HG03280 (cell line): ENCODE measurements around the gene C6orf47.
A peak's percentile ranks its signal among the peaks of the same experiment; 100 is the strongest.

ENCODE experiments used
- ATAC-seq: cut with Tn5 transposase; IDR thresholded peaks from one replicate; pipeline ENCODE4 v1.9.1; 2021; ENCODE audit warnings: mild to moderate bottlenecking, moderate library complexity; ENCODE audit not compliant: unreplicated experiment

Gene C6orf47

DNA sequence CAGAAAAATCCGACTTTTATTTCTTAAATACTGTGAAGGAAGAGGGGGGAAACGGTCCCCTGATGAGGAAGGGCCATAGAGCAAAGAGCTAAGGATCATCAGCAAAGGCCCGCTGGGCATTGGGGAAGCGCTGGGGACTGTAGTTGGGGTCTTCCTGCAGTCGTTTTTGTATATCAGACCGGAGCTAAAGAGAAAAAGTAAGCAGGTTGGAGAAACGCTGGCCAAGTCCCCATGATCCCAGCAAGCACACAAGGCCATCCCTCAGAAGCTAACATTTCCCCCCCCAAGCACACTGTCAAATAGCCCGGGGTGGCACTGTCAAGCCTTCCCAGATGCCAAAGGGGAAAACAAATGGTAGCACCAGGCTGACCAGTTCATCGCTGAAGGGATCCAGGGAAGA lies 21.5 kb downstream of the C6orf47 start:
- ATAC-seq = no peak

DNA sequence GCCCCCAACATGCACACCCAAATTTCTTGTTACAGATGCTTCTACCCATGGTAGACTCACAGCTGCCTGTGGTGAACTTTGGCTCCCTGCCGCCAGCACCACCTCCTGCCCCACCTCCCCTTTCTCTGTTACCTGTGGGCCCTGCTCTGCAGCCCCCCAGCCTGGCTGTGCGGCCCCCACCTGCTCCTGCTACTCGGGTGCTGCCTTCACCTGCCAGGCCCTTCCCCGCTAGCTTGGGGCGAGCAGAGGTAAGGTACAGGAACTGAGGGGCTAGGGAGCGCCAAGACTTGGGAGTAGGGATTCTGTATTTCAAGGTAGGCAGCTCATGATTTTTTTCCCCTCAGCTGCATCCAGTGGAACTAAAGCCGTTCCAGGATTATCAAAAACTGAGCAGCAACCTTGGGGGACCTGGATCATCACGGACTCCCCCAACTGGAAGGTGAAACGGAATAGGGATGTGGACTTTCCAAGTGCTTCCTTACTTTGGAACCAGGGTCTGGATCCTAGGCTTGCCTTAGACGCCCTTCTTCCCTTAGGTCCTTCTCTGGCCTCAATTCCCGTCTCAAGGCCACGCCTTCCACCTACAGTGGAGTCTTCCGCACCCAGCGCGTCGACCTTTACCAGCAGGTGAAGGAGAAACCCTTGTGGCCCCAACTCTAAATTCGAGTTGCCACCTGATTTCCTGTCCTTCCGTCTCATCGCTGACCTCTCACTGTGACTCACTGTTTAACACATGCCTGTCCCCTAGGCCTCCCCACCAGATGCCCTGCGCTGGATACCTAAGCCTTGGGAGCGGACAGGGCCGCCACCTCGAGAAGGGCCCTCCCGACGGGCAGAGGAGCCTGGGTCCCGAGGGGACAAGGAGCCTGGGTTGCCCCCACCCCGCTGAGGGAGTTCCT lies 23.6 kb downstream of the C6orf47 start:
- no peak for ATAC-seq

DNA sequence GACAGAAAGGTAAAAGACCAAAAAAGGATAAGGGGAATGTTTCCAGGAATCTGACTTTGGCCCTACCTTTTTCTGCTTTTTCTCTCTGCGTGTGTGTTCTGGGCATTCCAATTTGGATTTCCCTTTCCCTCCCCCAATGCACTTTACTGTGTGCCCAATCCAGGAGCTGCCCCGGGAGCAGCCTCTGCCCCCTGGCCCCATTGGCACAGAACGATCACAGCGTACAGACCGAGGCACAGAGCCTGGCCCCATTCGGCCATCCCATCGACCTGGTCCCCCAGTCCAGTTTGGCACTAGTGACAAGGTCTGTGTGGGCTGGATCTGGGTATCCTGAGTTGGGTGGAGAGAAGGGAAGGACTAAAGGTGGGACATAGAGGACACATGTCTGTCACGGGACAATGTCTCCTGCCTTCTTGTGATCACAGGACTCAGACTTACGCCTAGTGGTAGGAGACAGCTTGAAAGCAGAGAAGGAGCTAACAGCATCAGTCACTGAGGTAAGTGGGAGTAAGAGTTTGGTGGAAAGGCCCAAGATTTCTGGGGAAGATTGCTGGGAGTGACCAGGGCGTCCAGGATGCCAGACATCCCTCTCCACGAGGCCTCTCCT lies 25.5 kb downstream of the C6orf47 start:
- ATAC-seq = no peak

DNA sequence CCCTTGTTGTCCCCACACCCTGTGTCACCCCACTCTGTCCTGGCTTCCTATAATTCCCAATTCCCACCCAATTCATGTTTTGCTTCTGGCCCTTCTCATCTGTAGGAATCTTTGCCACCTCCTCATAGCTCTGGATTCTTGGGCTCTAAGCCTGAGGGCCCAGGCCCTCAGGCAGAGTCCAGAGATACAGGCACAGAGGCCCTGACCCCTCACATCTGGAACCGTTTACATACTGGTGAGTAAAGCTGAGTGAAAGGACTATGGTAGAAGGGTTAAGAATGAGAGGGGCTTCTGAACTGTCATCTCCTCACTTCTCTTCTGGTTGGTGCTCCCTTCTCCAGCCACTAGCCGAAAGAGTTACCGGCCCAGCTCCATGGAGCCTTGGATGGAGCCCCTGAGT lies 26.4 kb downstream of the C6orf47 start:
- no peak for ATAC-seq

DNA sequence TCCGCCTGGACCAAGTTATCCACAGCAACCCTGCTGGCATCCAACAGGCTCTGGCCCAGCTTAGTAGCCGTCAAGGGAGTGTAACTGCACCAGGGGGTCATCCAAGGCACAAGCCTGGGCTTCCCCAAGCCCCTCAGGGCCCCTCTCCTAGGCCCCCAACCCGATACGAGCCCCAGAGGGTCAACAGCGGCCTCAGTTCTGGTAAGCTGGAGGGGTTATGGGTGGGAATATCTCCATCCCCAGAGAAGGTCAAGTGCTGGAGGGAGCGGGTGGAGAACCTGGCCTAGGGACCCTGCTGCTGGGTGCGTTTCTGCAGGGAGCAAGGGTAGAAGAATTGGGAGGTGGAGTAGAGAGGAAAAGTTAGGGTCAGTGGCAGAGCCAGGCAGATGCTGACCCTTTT lies 27.1 kb downstream of the C6orf47 start:
- no peak for ATAC-seq

DNA sequence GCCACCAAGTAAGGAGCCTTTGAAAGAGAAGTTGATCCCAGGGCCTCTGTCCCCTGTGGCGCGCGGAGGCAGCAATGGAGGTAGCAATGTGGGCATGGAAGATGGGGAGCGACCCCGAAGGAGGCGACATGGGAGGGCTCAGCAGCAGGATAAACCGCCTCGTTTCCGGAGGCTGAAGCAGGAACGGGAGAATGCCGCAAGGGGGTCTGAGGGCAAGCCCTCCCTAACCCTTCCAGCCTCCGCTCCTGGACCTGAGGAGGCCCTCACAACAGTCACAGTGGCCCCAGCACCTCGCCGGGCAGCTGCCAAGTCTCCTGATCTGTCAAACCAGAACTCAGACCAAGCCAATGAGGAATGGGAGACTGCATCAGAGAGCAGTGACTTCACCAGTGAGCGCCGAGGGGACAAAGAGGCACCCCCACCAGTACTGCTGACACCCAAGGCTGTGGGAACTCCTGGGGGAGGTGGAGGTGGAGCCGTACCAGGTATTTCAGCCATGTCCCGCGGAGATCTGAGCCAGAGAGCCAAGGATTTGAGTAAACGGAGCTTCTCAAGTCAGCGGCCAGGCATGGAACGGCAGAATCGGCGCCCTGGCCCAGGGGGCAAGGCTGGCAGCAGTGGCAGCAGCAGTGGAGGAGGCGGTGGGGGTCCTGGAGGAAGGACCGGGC lies 28.2 kb downstream of the C6orf47 start:
- ATAC-seq = no peak

DNA sequence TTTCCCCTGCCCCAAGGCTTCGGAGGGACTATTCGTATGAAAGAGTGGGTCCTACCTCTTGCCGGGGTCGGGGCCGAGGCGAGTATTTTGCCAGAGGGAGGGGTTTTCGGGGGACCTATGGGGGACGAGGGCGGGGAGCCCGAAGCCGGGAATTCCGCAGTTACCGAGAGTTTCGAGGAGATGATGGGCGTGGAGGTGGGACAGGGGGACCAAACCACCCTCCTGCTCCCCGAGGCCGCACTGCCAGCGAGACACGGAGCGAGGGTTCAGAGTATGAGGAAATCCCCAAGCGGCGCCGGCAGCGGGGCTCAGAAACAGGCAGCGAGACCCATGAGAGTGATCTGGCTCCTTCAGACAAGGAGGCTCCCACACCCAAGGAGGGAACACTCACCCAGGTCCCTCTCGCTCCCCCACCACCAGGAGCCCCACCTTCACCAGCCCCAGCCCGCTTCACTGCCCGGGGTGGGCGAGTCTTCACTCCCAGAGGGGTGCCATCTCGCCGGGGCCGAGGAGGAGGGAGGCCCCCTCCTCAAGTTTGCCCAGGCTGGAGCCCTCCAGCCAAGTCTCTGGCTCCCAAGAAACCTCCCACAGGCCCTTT lies 28.8 kb downstream of the C6orf47 start:
- ATAC-seq = no peak

DNA sequence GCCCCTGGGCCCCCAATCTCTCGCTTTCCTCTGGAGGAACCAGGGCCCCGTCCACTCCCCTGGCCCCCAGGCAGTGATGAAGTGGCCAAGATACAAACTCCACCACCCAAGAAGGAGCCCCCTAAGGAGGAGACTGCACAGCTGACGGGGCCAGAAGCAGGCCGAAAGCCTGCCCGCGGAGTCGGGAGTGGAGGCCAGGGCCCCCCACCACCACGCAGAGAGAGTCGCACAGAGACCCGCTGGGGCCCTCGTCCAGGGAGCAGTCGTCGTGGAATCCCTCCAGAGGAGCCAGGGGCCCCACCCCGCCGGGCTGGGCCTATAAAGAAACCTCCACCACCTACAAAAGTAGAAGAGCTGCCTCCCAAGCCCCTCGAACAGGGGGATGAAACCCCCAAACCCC lies 29.4 kb downstream of the C6orf47 start:
- ATAC-seq = no peak

DNA sequence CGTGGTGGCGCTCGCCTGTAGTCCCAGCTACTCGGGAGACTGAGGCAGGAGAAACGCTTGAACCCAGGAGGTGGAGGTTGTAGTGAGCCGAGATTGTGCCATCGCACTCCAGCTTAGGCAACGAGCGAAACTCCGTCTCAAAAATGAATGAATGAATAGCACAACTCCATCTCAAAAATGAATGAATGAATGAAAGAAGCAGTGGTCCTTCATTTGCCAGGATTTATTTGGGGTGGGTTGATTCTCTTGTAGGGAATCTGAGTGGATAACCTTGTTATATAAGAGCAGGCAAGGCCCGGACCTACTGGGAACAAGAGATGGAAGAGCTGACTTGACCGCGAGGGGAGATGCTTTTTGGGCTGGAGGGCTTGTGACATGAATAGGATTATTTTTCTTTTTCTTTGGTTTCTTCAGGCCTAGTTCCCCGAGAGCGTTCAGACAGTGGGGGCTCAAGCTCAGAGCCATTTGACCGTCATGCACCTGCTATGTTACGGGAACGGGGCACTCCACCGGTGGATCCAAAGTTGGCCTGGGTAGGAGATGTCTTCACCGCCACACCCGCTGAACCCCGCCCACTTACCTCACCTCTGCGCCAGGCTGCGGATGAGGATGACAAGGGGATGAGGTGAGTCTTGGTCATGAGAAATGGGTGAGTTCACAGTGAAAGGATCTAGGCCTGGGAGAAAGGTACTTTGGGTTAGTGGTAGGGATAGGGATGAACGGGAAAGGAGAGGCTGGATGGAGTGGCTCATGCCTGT lies 30.2 kb downstream of the C6orf47 start:
- ATAC-seq = no peak

DNA sequence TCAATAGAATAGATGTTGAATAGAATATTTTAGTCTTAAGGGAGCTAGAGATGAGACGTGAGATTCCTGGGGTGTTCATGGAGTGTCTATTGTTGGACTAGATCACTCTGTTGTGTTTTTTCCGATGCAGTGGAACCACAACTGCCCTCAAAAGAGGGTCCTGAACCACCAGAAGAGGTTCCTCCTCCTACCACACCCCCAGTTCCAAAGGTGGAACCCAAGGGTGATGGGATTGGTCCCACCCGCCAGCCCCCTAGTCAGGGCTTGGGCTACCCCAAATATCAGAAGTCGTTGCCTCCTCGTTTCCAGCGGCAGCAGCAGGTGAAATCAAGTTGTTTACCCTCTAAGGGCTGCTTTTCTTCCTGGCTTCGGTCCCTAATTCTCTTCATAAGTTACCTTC lies 31.6 kb downstream of the C6orf47 start:
- no peak for ATAC-seq

DNA sequence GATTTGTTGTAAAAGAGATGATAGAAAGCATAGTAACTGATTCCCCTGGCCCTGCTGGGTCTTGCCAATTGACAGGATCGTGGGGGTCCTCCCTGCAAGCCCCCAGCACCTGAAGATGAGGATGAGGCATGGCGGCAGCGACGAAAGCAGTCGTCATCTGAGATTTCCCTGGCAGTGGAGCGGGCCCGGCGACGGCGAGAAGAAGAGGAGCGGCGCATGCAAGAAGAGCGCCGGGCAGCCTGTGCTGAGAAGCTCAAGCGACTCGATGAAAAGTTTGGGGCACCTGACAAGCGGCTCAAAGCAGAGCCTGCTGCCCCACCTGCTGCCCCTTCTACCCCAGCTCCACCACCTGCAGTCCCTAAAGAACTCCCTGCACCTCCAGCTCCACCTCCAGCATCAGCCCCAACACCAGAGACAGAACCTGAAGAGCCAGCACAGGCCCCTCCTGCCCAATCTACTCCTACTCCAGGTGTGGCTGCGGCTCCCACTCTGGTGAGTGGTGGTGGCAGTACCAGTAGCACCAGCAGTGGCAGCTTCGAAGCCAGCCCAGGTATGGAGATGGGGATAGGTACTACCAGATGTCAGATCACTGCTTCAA lies 32.8 kb downstream of the C6orf47 start:
- no peak for ATAC-seq

DNA sequence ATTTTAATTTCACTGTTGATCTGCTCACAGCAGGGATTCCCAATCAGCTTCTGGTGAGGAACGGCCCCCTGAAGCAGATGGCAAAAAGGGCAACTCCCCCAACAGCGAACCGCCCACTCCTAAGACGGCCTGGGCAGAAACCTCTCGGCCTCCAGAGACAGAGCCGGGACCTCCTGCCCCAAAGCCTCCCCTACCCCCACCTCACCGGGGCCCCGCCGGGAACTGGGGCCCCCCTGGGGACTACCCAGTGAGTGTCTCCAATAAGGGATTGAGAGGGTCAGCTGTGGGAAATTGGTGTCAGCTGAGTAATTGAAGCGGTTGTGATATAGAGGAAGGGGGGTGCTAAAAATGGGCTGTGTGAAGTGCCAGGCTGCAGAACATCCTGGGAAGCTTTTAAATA lies 33.6 kb downstream of the C6orf47 start:
- no peak for ATAC-seq

DNA sequence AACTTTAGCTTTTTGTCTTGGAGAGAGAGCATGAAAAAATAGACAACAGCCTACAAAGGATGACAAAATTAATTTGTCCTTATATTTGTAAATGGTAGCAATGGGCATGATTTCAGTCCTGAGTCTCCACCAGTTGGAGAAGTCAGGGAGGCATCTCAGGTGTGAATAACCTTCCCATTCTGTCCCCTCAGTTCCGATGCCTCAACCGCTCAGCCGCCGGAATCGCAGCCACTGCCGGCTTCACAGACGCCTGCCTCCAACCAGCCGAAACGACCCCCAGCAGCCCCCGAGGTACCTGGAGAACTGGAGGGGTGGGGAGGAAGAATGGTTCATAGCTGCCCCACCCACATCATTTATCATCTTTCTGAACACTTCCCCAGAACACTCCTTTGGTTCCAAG lies 36.5 kb downstream of the C6orf47 start:
- no peak for ATAC-seq

DNA sequence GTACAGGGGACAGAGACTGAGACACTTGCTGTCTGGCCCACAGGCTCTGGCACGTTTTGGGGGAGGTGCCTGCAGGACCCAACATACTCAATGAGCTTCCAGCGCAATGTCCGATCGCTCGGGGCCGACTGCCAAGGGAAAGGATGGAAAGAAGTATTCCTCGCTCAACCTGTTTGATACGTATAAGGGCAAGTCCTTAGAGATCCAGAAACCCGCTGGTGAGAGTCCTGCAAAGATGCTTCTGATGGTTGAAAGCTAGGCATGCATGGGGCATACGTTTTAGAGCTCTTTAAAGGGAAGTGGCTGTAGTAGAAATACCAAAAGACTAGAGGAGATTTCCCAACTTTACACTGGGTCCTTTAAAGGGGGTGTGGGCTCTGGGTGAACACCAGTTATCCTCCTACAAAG lies 37.9 kb downstream of the C6orf47 start:
- ATAC-seq = no peak

DNA sequence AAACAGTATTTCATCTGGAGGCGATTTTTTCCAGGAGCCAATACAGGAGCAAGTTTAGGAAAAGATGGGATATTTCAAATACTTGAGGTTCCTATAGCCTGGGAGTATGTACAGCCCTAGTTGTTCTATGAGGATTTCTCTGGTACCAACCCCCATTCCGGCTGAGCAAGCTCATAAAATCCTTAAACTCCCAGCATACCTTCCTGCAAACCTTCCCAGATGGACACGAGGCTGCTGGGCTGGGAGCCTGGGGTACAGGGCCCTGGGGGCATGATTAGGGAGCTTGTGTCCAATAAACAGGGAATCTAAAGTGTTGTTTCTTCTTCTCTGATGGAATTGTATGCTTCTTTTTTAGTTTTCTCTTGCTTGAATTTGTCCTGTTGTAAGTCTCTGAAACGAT lies 38.6 kb downstream of the C6orf47 start:
- ATAC-seq = no peak

DNA sequence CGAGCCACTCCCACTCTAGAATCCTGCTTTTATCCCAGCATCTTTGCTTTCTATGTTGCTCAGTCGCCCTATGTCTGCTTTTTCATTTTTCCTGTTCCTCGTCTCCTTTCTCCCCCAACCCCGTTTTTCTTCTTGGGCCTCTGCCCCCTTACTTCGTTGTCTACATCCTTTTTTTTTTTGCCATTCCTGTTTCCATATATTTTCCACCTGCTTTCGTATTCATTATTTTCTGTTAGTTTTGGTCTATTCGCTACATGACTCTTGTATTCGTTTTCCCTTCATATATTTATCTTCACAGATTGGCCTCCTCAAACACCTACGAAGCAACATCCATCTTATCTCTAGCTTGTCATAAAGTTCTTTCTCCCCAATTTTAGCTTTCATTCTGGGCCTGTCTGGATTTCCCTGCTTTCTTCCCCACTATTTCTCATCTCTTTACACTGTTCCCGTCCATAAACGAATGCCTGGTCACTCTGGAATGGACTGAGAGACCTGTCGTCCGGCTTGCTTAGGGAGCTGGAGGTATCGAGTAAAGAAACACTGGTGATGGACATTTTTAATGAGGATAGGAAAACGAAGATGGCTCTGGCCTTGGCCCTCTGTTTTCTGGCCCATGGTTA lies 39.1 kb downstream of the C6orf47 start:
- no peak for ATAC-seq

DNA sequence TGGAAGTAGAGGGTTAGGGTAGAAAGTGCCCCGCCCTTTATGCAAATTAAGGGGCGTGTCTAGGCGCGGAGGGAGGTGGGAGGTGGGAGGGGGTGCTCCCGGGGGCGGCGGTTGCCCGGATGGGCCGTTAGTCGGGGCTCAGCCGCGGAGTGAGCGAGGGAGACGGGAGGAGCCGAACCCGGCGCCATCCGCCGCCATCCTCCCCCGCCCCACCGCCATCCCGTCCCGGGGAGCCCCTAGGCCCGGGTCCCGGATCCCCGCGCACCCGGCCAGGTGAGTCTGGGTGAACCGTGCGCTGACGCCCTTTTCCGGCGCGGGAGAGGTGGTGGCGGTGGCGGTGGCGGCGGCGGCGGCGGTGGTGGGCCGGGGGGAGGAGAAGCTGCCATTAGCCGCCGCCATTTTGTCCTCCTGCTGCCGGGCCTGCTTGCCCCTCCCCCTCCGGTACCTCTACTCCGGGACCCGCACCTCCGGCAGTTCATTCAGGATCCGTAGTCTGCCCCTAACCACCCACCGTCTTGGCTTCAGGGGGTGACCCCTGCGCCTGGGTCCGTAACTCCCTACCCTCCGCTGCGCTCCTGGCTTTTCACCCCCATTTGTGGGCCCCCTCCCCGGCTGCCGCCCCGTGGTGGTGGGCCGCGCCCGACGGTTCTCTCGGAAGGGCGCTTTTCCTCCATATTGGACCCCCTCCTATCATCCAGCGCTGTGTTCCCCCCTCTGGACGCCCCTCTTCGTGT lies 39.8 kb downstream of the C6orf47 start, which contains the start of gene PRRC2A:
PRRC2A (plus strand) TSS at position 130 of the 734 bp plus-strand sequence. CDS start 2,075 bp downstream, outside the sequence.
- peak; percentile 54 for ATAC-seq

DNA sequence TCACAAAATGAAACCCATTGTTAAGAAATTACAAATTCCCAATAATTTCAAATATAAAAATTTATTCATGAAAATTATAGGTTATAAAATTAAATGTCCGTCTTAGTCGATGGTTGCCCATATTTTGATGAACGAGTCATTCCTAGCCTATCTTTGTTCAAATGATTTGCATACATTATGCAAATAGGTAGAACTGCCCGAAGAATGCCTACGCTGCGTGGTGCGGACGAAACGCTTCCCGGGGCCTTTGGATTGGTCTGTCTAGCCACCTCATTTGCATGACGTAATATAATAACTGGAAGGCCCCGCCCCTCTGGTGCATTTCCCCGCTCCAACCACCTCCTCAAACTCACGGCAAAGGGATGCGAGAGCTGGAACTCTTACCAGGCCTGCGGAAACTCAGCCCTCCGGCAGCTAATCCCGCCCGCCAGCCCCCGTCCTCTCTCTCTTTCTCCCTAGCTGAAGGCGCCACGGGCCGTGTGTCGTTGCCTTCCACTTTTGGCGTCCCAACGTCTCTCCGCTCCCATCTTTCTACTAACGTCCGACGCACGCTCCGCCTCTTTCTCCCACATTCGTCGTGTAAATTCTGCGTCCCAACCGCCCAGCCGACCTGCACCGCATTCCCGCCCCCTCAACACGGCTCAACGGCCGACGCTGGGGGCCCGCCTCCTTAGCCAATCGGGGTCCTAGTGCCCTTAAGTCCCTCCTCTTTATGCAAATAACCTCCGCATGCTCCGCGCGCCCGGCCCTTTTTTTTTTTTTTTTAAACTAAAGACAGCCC lies 40.6 kb downstream of the C6orf47 start:
- ATAC-seq = peak; percentile 83
